Endothelial cell of umbilical vein (primary cell): ENCODE measurements around the gene CYBA. TPM values are rescaled to one million over a fixed set of nuclear protein-coding genes. Genes with fewer than 3 reads are reported as not detected.

Source experiments
- BruUV-seq: library from RNA; stranded (reverse); fragments of 400-500 nt; replicated peaks from 2 replicates; lab custom pipeline; 2021; lab: Mats Ljungman, UMichigan
- CTCF ChIA-PET: fragments of 300-600, 350-600 bp; sonication (Branson Sonifier 250); formaldehyde crosslinking; loops from one replicate; lab custom pipeline; 2021; ENCODE audit warnings: antibody characterized with exemption, inconsistent platforms; lab: Charles Lee
- POLR2A ChIA-PET: fragments of 300-600, 350-600 bp; sonication (Branson Sonifier 250); formaldehyde crosslinking; loops from one replicate; lab custom pipeline; 2021; ENCODE audit warnings: antibody characterized with exemption, inconsistent platforms; lab: Charles Lee
- DNase-seq: peaks from one replicate; pipeline ENCODE4 v3.0.0-alpha.2; 2011; ENCODE audit warnings: low read depth, low spot score
- FAIRE-seq: peaks from 2 replicates; lab custom pipeline; 2011; peaks lifted over from hg19 to GRCh38; lab: Jason Lieb, UNC
- H2AFZ ChIP-seq: 2 replicates; pipeline ENCODE4 v1.6.0; 2012; ENCODE audit warnings: low read depth, low read length, control low read depth, inconsistent platforms
- H3K27ac ChIP-seq: 2 replicates; pipeline ENCODE4 v1.5.1; 2011; ENCODE audit warnings: low read depth, mild to moderate bottlenecking, control low read depth, low read length, moderate library complexity; ENCODE audit not compliant: insufficient read depth
- H3K27me3 ChIP-seq, 2 experiments: 2 replicates each; pipeline versions ENCODE4 v1.6.0 to v1.6.1; 2011; ENCODE audit warnings: low read length in 2 of 2, mixed read lengths in 1 of 2; ENCODE audit not compliant: control insufficient read depth in 2 of 2, insufficient read depth in 2 of 2
- H3K36me3 ChIP-seq, 2 experiments: 2 replicates in 1 of 2; 3 replicates in 1 of 2; pipeline ENCODE4 v1.5.1; 2011; ENCODE audit warnings: low read length in 2 of 2, mild to moderate bottlenecking in 1 of 2, moderate library complexity in 1 of 2; ENCODE audit not compliant: control insufficient read depth in 2 of 2, insufficient read depth in 2 of 2; ENCODE audit errors: extremely low read depth in 1 of 2
- H3K4me1 ChIP-seq: 3 replicates; pipeline ENCODE4 v1.5.1; 2011; ENCODE audit warnings: mild to moderate bottlenecking, low read length; ENCODE audit not compliant: control insufficient read depth, insufficient read depth; ENCODE audit errors: extremely low read depth
- H3K4me2 ChIP-seq: 2 replicates; pipeline ENCODE4 v1.6.1; 2011; ENCODE audit warnings: low read length, control low read depth, mixed read lengths; ENCODE audit not compliant: insufficient read depth
- H3K4me3 ChIP-seq, 3 experiments: fragments of 200-600 bp in 1 of 3; sonication (generic), shearing (Covaris generic) in 1 of 3; replicated peaks in 1 of 3; 2 replicates each; pipeline ENCODE4 v1.5.1; 2011 to 2016; ENCODE audit warnings: control low read depth in 3 of 3, low read length in 3 of 3, mild to moderate bottlenecking in 2 of 3, inconsistent platforms in 1 of 3, low read depth in 1 of 3, moderate library complexity in 1 of 3; ENCODE audit not compliant: insufficient read depth in 1 of 3
- H3K79me2 ChIP-seq: 2 replicates; pipeline ENCODE4 v1.6.0; 2012; ENCODE audit warnings: low read length, inconsistent platforms; ENCODE audit not compliant: control insufficient read depth, insufficient read depth
- H3K9ac ChIP-seq: replicated peaks from 2 replicates; pipeline ENCODE3; 2011; ENCODE audit warnings: low read length, control low read depth; ENCODE audit not compliant: insufficient read depth; ENCODE audit errors: extremely low read depth
- H3K9me1 ChIP-seq: replicated peaks from 3 replicates; pipeline ENCODE4 v1.6.0; 2011; ENCODE audit warnings: mild to moderate bottlenecking, low read length; ENCODE audit not compliant: control insufficient read depth, insufficient read depth; ENCODE audit errors: extremely low read depth
- H3K9me3 ChIP-seq: replicated peaks from 2 replicates; pipeline ENCODE4 v1.5.1; 2012; ENCODE audit warnings: low read length, inconsistent platforms; ENCODE audit not compliant: control insufficient read depth, insufficient read depth
- H4K20me1 ChIP-seq: replicated peaks from 2 replicates; pipeline ENCODE3; 2011; ENCODE audit warnings: mild to moderate bottlenecking, low read length; ENCODE audit not compliant: control insufficient read depth, insufficient read depth; ENCODE audit errors: extremely low read depth
- CTCF ChIP-seq, 2 donors: IDR thresholded peaks; 1 replicate in 1 of 2; 2 replicates in 1 of 2; pipeline ENCODE4 v1.5.1; 2011; ENCODE audit warnings: low read length in 2 of 2, mild to moderate bottlenecking in 2 of 2, moderate library complexity in 2 of 2, control low read depth in 1 of 2, inconsistent platforms in 1 of 2, low read depth in 1 of 2; ENCODE audit not compliant: insufficient read depth in 1 of 2; ENCODE audit errors: extremely low read depth in 1 of 2
- EZH2 ChIP-seq: IDR thresholded peaks from 2 replicates; pipeline ENCODE4 v1.6.1; 2012; ENCODE audit warnings: borderline replicate concordance, low read depth, mild to moderate bottlenecking, moderate library complexity, low read length, inconsistent platforms; ENCODE audit not compliant: severe bottlenecking
- FOS ChIP-seq: IDR thresholded peaks from 2 replicates; pipeline ENCODE4 v1.6.1; 2011; ENCODE audit warnings: mild to moderate bottlenecking, low read length, moderate library complexity, borderline replicate concordance; ENCODE audit not compliant: insufficient read depth
- GATA2 ChIP-seq: IDR thresholded peaks from 2 replicates; pipeline ENCODE4 v1.7.0; 2011; ENCODE audit warnings: low read depth, mild to moderate bottlenecking, moderate library complexity, mixed read lengths, low read length; ENCODE audit not compliant: insufficient read length, insufficient read depth
- JUN ChIP-seq: IDR thresholded peaks from 2 replicates; pipeline ENCODE4 v1.6.1; 2011; ENCODE audit warnings: borderline replicate concordance, low read depth; ENCODE audit not compliant: insufficient read length, insufficient read depth
- MAX ChIP-seq: IDR thresholded peaks from 2 replicates; pipeline ENCODE4 v1.6.1; 2011; ENCODE audit not compliant: insufficient read depth, insufficient read length
- MYC ChIP-seq: IDR thresholded peaks from one replicate; pipeline ENCODE4 v1.6.1; 2011; ENCODE audit warnings: mild to moderate bottlenecking, low read depth, low read length
- POLR2A ChIP-seq: IDR thresholded peaks from 2 replicates; pipeline ENCODE4 v1.6.1; 2012; ENCODE audit warnings: low read depth, mild to moderate bottlenecking, control low read depth, low read length
- POLR2AphosphoS5 ChIP-seq: IDR thresholded peaks from 2 replicates; pipeline ENCODE4 v1.6.1; 2012; ENCODE audit warnings: low read depth, mild to moderate bottlenecking, control low read depth, low read length, moderate library complexity; ENCODE audit not compliant: insufficient read depth
- dilution Hi-C: fragments of 300-500 bp; cut with MboI; formaldehyde crosslinking; loops from one replicate; pipeline ENCODE4 v1.15.0; 2019; ENCODE audit warnings: low sequenced_read_pairs; ENCODE audit not compliant: extremely low pct_ligation_motif_present
- intact Hi-C: fragments of 100-400 bp; cut with micrococcal nuclease; formaldehyde crosslinking; loops from one replicate; pipeline ENCODE4 v1.10.0; 2022
- polyA plus RNA-seq, 4 experiments: library from polyadenylated mRNA; depleted of rRNA in 3 of 4; stranded (reverse) in 3 of 4; unstranded in 1 of 4; fragments of >200 nt; gene quantifications; 2 replicates each; pipeline versions ENCODE4 v1.2.1 to v1.2.3, GENCODE V29; 2011 to 2012; ENCODE audit warnings: missing spikeins in 1 of 4
- total RNA-seq: library from RNA; stranded (reverse); gene quantifications from 2 replicates; pipeline ENCODE4 v1.2.3, GENCODE V29; 2021

Gene CYBA
- total and polyA plus RNA-seq, 2 donors (not counting 3 experiments of a cell fraction or from before 2014, with no cell fraction given), result 37.0 to 77.3 TPM

- CTCF ChIA-PET, result no interaction called here
- Histone ChIP-seq H3K36me3 (peaks cover 3 to 51% of the 10 kb centered on the region in 2 experiments), H3K4me1 (no peaks in the 10 kb centered on the region)
Measured at GRCh38 chr16:88601313-88602036, 49.4 kb downstream of the CYBA start.

More at GRCh38 chr16:88601313-88602036, 49.4 kb downstream of the CYBA start:
- TF ChIP-seq GATA2 (no peak), CTCF (IDR thresholded peaks at IDR 0.05; ENCODE audit: extremely low read depth in 1 of 2, insufficient read depth in 1 of 2, low read depth in 1 of 2, low read length in 2 of 2) (no peak), FOS (no peak), JUN (no peak), MAX (no peak), EZH2 (no peak), POLR2AphosphoS5 (no peak), MYC (no peak), POLR2A (no peak)
- DNase-seq (no peak), FAIRE-seq (no peak)
- intact Hi-C loops (no loop called here), dilution Hi-C loops (no loop called here)
- Histone ChIP-seq H3K9ac (no peak overlapping the region), H3K79me2 (no peaks in the 10 kb centered on the region), H3K9me1 (no peaks in the 10 kb centered on the region), H3K9me3 (no peaks in the 10 kb centered on the region), H3K4me2 (no peak overlapping the region), H2AFZ (no peak overlapping the region), H3K4me3 (no peak overlapping the region), H4K20me1 (no peaks in the 10 kb centered on the region), H3K27ac (no peak overlapping the region), H3K27me3 (no peaks in the 10 kb centered on the region)
- POLR2A ChIA-PET, result no interaction called here
- no TSS peak for BruUV-seq
